K562 (cell line): ENCODE data around the gene PLEKHF1. TPM values are rescaled to one million over a fixed set of nuclear protein-coding genes. Genes with fewer than 3 reads are reported as not detected.

Experiments used
- BACH1 ChIP-seq: fragments of 200-800 bp; sonication (Bioruptor generic); IDR thresholded peaks from 2 replicates; pipeline ENCODE4 v1.6.1; 2016; ENCODE audit warnings: missing genetic modification characterization, missing compliant biosample characterization
- BCOR ChIP-seq: fragments of 450-650 bp; IDR thresholded peaks from 2 replicates; pipeline ENCODE4 v1.6.1; 2016
- DMBX1 ChIP-seq: fragments of 250-450 bp; sonication (Bioruptor Pico); IDR thresholded peaks from 2 replicates; pipeline ENCODE4 v1.8.0; 2022; ENCODE audit warnings: inconsistent platforms, mild to moderate bottlenecking, moderate library complexity, borderline replicate concordance
- ELF2 ChIP-seq: fragments of 250-450 bp; sonication (Bioruptor Pico); IDR thresholded peaks from 2 replicates; pipeline ENCODE4 v1.5.0; 2021; ENCODE audit warnings: mild to moderate bottlenecking
- FOXK2 ChIP-seq, 2 experiments: fragments of 450-650 bp; IDR thresholded peaks in 1 of 2; conservative IDR thresholded peaks in 1 of 2; 2 replicates each; pipeline ENCODE4 v1.6.1; 2016; ENCODE audit warnings: low read depth in 2 of 2, mild to moderate bottlenecking in 1 of 2
- HDAC2 ChIP-seq: fragments of 450-650 bp; IDR thresholded peaks from 2 replicates; pipeline ENCODE4 v1.6.1; 2016; ENCODE audit warnings: mild to moderate bottlenecking
- HES1 ChIP-seq: fragments of 450-650 bp; IDR thresholded peaks from 2 replicates; pipeline ENCODE4 v1.6.1; 2016; ENCODE audit warnings: low read depth, mild to moderate bottlenecking, moderate library complexity
- JUN ChIP-seq, 2 experiments: sonication (generic) in 1 of 2; formaldehyde crosslinking in 1 of 2; IDR thresholded peaks; 2 replicates each; pipeline versions ENCODE4 v1.6.1 to v1.8.0; 2012 to 2022; ENCODE audit warnings: borderline replicate concordance in 2 of 2, mild to moderate bottlenecking in 2 of 2, improper control_type of control experiment in 1 of 2, low read depth in 1 of 2, low read length in 1 of 2, missing genetic modification reagents in 1 of 2
- LARP7 ChIP-seq: fragments of 450-650 bp; IDR thresholded peaks from 2 replicates; pipeline ENCODE4 v1.6.1; 2016
- MCM2 ChIP-seq: fragments of 450-650 bp; IDR thresholded peaks from 2 replicates; pipeline ENCODE4 v1.6.1; 2017; ENCODE audit warnings: low read depth, mild to moderate bottlenecking
- MECOM ChIP-seq: fragments of 250-450 bp; sonication (Bioruptor Pico); IDR thresholded peaks from 2 replicates; pipeline ENCODE4 v1.8.0; 2022; ENCODE audit warnings: inconsistent platforms
- MYBL2 ChIP-seq, 2 experiments: fragments of 450-650 bp in 1 of 2; sonication (generic) in 1 of 2; formaldehyde crosslinking in 1 of 2; IDR thresholded peaks; 2 replicates each; pipeline versions ENCODE4 v1.6.1 to v1.8.1; 2017 to 2022; ENCODE audit warnings: borderline replicate concordance in 1 of 2, inconsistent platforms in 1 of 2, low read depth in 1 of 2, mild to moderate bottlenecking in 1 of 2, missing genetic modification reagents in 1 of 2, moderate library complexity in 1 of 2
- NFE2L1 ChIP-seq: fragments of 450-650 bp; IDR thresholded peaks from 2 replicates; pipeline ENCODE4 v1.6.1; 2016; ENCODE audit warnings: missing genetic modification characterization, low read depth, mild to moderate bottlenecking, missing compliant biosample characterization, moderate library complexity, borderline replicate concordance
- PREB ChIP-seq: sonication (generic); formaldehyde crosslinking; IDR thresholded peaks from 2 replicates; pipeline ENCODE4 v1.8.1; 2023; ENCODE audit warnings: mild to moderate bottlenecking, missing genetic modification reagents
- RBFOX2 ChIP-seq: fragments of 200-400 bp; formaldehyde crosslinking; IDR thresholded peaks from 2 replicates; pipeline ENCODE4 v1.6.1; 2017; ENCODE audit warnings: low read depth, mild to moderate bottlenecking, low read length, moderate library complexity
- RBM17 ChIP-seq: fragments of 200-400 bp; formaldehyde crosslinking; IDR thresholded peaks from 2 replicates; pipeline ENCODE4 v1.6.1; 2017; ENCODE audit warnings: low read depth, mild to moderate bottlenecking, low read length, borderline replicate concordance
- SAFB ChIP-seq: fragments of 200-400 bp; formaldehyde crosslinking; IDR thresholded peaks from 2 replicates; pipeline ENCODE4 v1.6.1; 2017; ENCODE audit warnings: low read depth, low read length, borderline replicate concordance
- SNIP1 ChIP-seq: fragments of 450-650 bp; IDR thresholded peaks from 2 replicates; pipeline ENCODE4 v1.7.1; 2017; ENCODE audit warnings: low read depth, mild to moderate bottlenecking
- SOX6 ChIP-seq: fragments of 450-650 bp; IDR thresholded peaks from 2 replicates; pipeline ENCODE4 v1.6.1; 2014; ENCODE audit warnings: mild to moderate bottlenecking
- THRAP3 ChIP-seq: fragments of 450-650 bp; IDR thresholded peaks from 2 replicates; pipeline ENCODE4 v1.6.1; 2016; ENCODE audit warnings: mild to moderate bottlenecking, inconsistent platforms, borderline replicate concordance
- TSC22D4 ChIP-seq: fragments of 450-650 bp; IDR thresholded peaks from 2 replicates; pipeline ENCODE4 v1.6.1; 2016; ENCODE audit warnings: missing genetic modification characterization, missing biosample characterization, control low read depth
- VEZF1 ChIP-seq: fragments of 200-800 bp; sonication (Bioruptor generic); IDR thresholded peaks from 2 replicates; pipeline ENCODE4 v1.6.1; 2017; ENCODE audit warnings: missing genetic modification characterization, missing compliant biosample characterization
- ZBTB2 ChIP-seq: fragments of 450-650 bp; IDR thresholded peaks from 2 replicates; pipeline ENCODE4 v1.6.1; 2016; ENCODE audit warnings: antibody characterized with exemption
- ZEB2 ChIP-seq: fragments of 450-650 bp; IDR thresholded peaks from 2 replicates; pipeline ENCODE4 v1.6.1; 2016
- ZNF444 ChIP-seq: fragments of 250-450 bp; sonication (Bioruptor Pico); IDR thresholded peaks from 2 replicates; pipeline ENCODE4 v1.4.0; 2020; ENCODE audit warnings: mild to moderate bottlenecking, moderate library complexity
- polyA plus RNA-seq, 8 experiments: library from polyadenylated mRNA; depleted of rRNA in 4 of 8; stranded (reverse) in 5 of 8; unstranded in 3 of 8; fragments of >200 nt; fragmentation: Nextera tagmentation in 2 of 8; fragmentation: Illumina TruSeq in 1 of 8; extraction: Ambion mirVana in 2 of 8; extraction: Trizol in 1 of 8; gene quantifications; 2 replicates each; pipeline versions ENCODE4 v1.2.1 to v1.2.3, GENCODE V29; 2011 to 2014; ENCODE audit warnings: inconsistent platforms in 1 of 8, missing spikeins in 1 of 8
- total RNA-seq, 7 experiments: library from RNA; depleted of rRNA in 6 of 7; stranded (reverse); fragments of >200 nt in 6 of 7; fragmentation: Illumina TruSeq in 2 of 7; extraction: Trizol in 2 of 7; gene quantifications; 2 replicates each; pipeline versions ENCODE4 v1.2.1 to v1.2.3, GENCODE V29; 2011 to 2021; ENCODE audit warnings: low replicate concordance in 1 of 7

The PLEKHF1 gene
- total and polyA plus RNA-seq, 9 of the 15 experiments (the other 6 are each of a cell fraction or from before 2014, with no cell fraction given) = 0.07 to 13.4 (median 3.9) TPM; not detected in 1

GRCh38 chr19:29714953-29715700, 49.9 kb downstream of the PLEKHF1 start, which contains the start of gene C19orf12 (continued):
- no peak for TF ChIP-seq MCM2
- no peak for TF ChIP-seq THRAP3
- TF ChIP-seq VEZF1 (CRISPR knock-in tag) = peak; percentile 79
- peak; percentile 62 for TF ChIP-seq SAFB
- TF ChIP-seq HDAC2 = peak; percentile 43; the same call in 1 of the 2 replicates
- TF ChIP-seq ELF2 (CRISPR knock-in tag) = peak; percentile 72; the same call in 1 of the 2 replicates
- no peak for TF ChIP-seq ZBTB2
- TF ChIP-seq RBFOX2 = peak; percentile 91
- no peak for TF ChIP-seq NFE2L1 (tag)
- no peak for TF ChIP-seq DMBX1 (CRISPR knock-in tag)
- TF ChIP-seq PREB (CRISPR knock-in tag) = no peak
- TF ChIP-seq BCOR = no peak
- TF ChIP-seq FOXK2 (conservative IDR thresholded peaks at IDR 0.05 in 1 of 2, IDR thresholded peaks at IDR 0.05 in 1 of 2; ENCODE audit: low read depth in 2 of 2) = 0 out of 4 replicates have a peak, but pooled peaks of 1 of the 2 experiments have one; percentile 21
- no peak for TF ChIP-seq MECOM (CRISPR knock-in tag)
- no peak for TF ChIP-seq ZNF444
- TF ChIP-seq BACH1 (tag) = no peak
- no peak for TF ChIP-seq JUN (IDR thresholded peaks at IDR 0.05; ENCODE audit: borderline replicate concordance, low read depth, low read length)
- TF ChIP-seq JUN (CRISPR knock-in tag; IDR thresholded peaks at IDR 0.05; ENCODE audit: borderline replicate concordance) = no peak
- TF ChIP-seq HES1 = 0 out of 2 replicates have a peak, but pooled peaks have one; percentile 27
- no peak for TF ChIP-seq RBM17
- no peak for TF ChIP-seq ZEB2
- no peak for TF ChIP-seq SNIP1
- no peak for TF ChIP-seq LARP7
- TF ChIP-seq TSC22D4 = no peak
- TF ChIP-seq MYBL2 (IDR thresholded peaks at IDR 0.05; ENCODE audit: low read depth) = no peak
- TF ChIP-seq MYBL2 (CRISPR knock-in tag; IDR thresholded peaks at IDR 0.05; ENCODE audit: borderline replicate concordance) = no peak
- TF ChIP-seq SOX6 = no peak
